ENCODE data around the gene EPHB4.
"Not testable (repeated sequence)": the region's sequence is repeated elsewhere in the genome, so short reads cannot be mapped to it uniquely, and the experiment has no call there.

EPHB4 gene

DNA sequence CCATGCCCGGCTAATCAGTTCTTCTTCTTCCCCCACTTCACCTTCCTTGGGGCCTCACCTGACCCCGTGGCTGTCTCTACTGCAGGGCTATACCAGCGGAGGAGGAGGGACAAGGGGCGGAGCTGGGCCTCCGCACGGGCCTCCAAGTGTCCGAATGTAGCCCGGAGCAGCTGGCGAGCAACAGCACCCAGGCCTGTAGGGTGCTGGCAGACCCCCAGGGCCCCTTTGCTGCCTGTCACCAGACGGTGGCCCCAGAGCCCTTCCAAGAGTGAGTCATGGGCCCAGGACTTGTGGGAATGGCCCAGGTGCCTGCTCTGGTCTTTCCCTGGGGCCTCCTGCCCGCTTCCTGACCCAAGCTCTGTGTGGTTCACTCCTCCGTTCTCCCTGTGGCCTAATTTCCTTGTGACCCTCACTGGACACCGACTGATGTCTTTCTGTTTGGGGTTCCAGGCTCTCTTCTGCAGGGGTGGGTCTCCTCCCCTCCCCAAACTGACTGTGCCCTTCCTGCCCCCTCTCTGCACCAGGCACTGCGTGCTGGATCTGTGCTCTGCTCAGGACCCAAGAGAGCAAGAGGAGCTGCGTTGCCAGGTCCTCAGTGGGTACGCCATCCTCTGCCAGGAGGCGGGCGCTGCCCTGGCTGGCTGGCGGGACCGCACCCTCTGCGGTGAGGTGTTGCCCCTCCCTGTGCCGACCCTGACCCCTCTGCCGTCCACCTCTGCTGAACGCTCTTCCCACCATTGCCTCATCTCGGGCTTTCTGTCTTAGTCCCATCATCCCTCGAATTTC is 35.2 kb downstream of the EPHB4 start:
- DNase-seq (ENCODE audit: low read depth in 1 of 2, low spot score in 1 of 2) = no peak

GRCh38 chr7:100789055-100789454 is 38.3 kb downstream of the EPHB4 start:
- DNase-seq (ENCODE audit: low read depth in 1 of 2, low spot score in 1 of 2) = no peak

GRCh38 chr7:100786323-100786722 is 41.0 kb downstream of the EPHB4 start:
- DNase-seq (ENCODE audit: low read depth in 1 of 2, low spot score in 1 of 2) = no peak

GRCh38 chr7:100785878-100786277 is 41.4 kb downstream of the EPHB4 start:
- DNase-seq (ENCODE audit: low read depth in 1 of 2, low spot score in 1 of 2) = no peak

GRCh38 chr7:100783804-100784203 is 43.5 kb downstream of the EPHB4 start:
- no peak for DNase-seq (ENCODE audit: low read depth in 1 of 2, low spot score in 1 of 2)

- DNase-seq (ENCODE audit: low read depth in 1 of 2, low spot score in 1 of 2) = no peak
Observed at GRCh38 chr7:100781255-100781654, 46.1 kb downstream of the EPHB4 start.

DNA sequence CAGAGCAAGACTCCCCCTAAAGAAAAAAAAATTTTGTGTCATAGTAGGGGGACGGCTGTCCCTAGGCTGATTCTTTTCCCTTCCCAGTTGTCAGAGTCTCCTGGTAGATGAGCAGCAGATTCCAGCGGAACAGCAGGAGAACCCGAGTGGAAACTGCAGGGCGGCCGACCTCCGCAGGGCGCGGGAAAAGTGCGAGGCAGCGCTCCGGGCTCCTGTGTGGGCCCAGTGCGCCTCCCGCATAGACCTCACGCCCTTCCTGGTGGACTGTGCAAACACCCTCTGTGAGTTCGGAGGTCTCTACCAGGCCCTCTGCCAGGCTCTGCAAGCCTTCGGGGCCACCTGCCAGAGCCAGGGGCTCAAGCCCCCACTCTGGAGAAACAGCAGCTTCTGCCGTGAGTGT is 48.0 kb downstream of the EPHB4 start:
- no peak for DNase-seq (ENCODE audit: low read depth in 1 of 2, low spot score in 1 of 2)

DNA sequence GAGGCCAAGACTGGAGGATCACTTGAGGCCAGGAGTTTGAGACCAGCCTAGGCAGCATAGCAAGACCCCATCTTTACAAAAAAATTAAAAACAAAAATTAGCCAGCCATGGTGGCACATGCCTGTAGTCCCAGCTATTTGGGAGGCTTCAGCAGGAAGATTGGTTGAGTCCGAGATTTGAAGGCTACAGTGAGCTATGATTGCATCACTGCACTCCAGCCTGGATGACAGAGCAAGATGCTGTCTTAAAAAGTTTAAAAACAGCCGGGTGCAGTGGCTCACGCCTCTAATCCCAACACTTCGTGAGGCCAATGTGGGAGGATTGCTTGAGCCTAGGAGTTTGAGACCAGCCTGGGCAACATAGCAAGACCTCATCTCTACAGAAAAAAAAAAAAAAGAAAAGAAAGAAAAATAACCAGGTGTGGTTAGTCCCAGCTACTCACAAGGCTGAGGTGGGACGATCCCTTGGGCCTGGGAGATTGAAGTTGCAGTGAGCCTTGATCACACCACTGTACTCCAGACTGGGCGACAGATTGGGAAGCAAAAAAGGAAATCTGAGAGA is 49.2 kb downstream of the EPHB4 start:
- no peak for DNase-seq (ENCODE audit: low read depth in 1 of 2, low spot score in 1 of 2)

- DNase-seq (ENCODE audit: low read depth in 1 of 2, low spot score in 1 of 2) = no peak
Observed at GRCh38 chr7:100773491-100773890, 53.8 kb downstream of the EPHB4 start.

GRCh38 chr7:100768784-100769183 is 58.5 kb downstream of the EPHB4 start:
- DNase-seq (ENCODE audit: low read depth in 1 of 2, low spot score in 1 of 2) = no peak

DNA sequence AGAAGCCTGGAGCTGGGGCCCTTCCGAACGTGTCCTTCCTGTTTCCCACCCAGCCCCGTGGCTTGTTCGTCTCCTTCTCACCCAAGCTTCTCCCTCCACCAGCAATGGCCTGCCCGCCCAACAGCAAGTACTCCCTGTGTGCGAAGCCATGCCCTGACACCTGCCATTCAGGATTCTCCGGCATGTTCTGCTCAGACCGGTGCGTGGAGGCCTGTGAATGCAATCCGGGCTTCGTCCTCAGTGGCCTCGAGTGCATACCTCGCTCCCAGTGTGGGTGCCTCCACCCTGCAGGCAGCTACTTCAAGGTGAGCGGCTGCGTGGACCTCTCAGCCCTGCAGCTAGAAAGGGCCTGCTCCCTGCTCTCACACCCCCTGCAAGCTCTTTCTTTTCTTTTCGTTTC is 62.1 kb downstream of the EPHB4 start:
- DNase-seq (ENCODE audit: low read depth in 1 of 2, low spot score in 1 of 2) = no peak

- DNase-seq (ENCODE audit: low read depth in 1 of 2, low spot score in 1 of 2) = no peak
Observed at GRCh38 chr7:100764841-100765240, 62.5 kb downstream of the EPHB4 start.

GRCh38 chr7:100763556-100764140 is 63.7 kb downstream of the EPHB4 start:
- DNase-seq (ENCODE audit: low read depth in 1 of 2, low spot score in 1 of 2) = no peak

- not testable (repeated sequence) for DNase-seq (ENCODE audit: low read depth in 1 of 2, low spot score in 1 of 2)
Observed at GRCh38 chr7:100762841-100763240, 64.5 kb downstream of the EPHB4 start.

- DNase-seq (ENCODE audit: low read depth in 1 of 2, low spot score in 1 of 2) = no peak
Observed at GRCh38 chr7:100759357-100760171, 67.8 kb downstream of the EPHB4 start.

GRCh38 chr7:100753750-100754149 is 73.6 kb downstream of the EPHB4 start:
- DNase-seq (ENCODE audit: low read depth in 1 of 2, low spot score in 1 of 2) = no peak

- DNase-seq (ENCODE audit: low read depth in 1 of 2, low spot score in 1 of 2) = no peak
Observed at GRCh38 chr7:100752994-100753393, 74.3 kb downstream of the EPHB4 start.

Measured in stimulated activated CD4-positive, alpha-beta T cell treated with anti-CD3 and anti-CD28 coated beads, Interleukin-15, amount 100 ng/mL, for 1 hour (primary cell).